Stimulated activated CD4-positive, alpha-beta T cell treated with anti-CD3 and anti-CD28 coated beads, Interleukin-12 subunit alpha, Interleukin-12 subunit beta, amount 100 ng/mL, for 48 hours (primary cell): ENCODE measurements around the gene FAP.

Experiments
- DNase-seq, 3 donors: peaks; one replicate each; pipeline ENCODE4 v3.0.0-alpha.2; 2020; ENCODE audit warnings: low read depth in 2 of 3, low spot score in 1 of 3

Gene FAP

DNA sequence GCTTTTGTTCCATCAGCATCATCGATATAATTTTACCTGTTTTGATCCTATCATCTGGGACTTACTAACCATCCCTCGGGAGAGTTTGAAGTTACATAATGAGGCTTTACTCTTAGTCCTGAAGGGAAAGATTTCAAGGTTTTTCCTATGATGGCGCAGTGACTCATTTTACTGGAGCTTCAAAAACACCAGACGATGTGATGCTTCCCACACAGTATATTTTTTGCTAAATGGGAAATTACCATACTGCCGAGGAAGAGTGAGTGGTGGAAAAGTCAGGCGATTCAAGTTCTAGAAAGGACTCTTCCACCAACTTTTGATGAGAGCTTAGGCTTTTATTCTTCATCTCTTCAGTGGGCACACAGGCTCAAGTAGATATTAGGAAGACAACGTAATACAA is 46.6 kb downstream of the FAP start:
- DNase-seq, result no peak

DNA sequence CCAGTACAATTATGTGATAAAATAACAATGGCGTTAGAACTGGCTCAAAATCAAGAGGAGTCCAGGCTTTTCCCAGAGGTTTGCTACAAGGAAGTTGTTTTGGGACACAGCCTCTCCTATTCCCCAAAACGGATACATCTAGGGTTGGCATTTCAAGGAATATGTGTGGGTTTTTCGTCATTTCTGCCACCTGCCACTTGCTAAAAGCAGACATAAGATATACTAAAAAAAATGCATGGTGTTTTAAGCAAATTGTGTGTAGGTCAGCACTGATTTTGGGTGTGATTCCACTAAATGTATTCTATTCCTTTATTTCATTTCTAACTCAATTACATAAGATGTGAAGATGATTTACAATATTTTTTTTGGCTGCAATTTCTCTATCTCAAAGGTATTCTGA is 54.8 kb downstream of the FAP start:
- no peak for DNase-seq

DNA sequence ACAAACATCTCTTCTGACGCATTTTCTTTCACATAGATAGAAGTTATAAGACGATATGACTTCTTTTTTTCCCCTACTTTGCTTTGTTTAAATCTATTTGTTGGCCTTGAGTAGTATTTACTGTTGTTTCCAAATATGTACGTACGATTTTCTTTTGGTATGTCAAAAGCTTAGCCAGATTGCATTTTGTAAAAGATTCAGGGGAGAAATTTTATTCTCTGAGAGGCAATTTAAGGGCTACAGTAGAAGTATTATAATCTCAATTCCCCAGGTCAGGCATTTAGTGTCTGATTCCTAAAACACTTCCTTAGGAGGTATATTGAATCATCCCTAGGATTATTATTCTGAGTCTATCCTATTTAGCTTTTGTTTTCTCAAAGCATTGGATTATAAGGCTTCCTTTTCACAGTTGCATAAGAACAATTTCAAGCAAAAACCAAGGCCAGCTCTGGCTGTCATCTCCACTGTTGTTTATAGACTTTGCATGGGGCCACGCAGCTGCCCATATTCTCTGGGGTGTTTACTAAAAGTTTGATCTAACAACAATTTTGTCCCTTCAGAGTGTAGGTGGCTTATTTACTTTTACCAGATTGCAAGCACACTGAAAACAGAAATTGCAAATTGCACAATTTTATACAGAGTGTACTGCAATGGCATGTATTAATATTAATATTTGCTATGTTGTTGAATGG is 57.6 kb downstream of the FAP start:
- DNase-seq, result no peak

DNA sequence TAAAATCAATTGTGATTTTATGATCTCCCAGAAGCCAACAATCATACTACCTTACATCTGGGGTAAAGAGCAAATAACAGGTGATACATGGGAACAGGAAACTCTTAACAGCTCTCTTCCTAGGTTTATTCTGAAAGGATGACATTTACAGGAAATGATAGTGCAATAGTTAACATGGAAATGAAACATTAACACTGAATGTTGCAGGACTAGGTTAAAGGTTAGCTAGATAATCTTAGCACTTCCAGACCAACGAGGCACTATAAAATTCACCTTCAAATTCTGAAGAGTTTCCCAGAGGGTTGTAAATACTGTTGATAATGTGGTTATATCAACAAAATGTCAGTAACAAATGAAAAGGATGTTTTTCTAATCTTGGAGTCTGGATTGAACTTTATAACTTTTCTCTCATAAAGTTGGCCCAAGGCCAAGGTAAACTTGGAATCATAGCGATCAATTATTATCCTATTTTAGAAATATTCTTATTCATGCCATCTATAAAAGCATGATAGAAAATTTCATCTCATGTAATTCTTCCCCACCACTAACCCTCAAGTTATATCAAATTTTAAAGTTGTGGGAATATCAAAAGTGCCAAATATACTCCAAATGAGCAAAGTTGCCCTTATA is 58.3 kb downstream of the FAP start:
- DNase-seq, result no peak

DNA sequence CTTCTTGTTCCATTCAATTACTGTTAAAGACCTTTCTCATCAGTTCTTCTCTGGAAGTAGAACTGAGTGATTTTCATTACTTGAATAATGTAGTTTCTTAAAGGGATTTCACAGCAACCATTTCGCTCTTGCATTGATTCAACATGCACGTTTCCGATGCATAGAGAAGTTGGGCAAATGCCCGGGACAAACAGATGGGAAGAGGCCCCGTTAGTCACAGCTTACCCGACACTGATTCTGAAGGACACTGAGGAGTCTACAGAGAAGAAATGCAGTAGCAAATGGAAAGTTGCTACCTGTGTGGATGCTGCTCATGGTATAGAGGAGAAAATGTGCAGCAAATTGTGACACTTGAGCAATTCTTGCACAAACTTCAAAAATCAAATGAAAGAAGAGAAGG is 58.9 kb downstream of the FAP start:
- DNase-seq, result no peak

DNA sequence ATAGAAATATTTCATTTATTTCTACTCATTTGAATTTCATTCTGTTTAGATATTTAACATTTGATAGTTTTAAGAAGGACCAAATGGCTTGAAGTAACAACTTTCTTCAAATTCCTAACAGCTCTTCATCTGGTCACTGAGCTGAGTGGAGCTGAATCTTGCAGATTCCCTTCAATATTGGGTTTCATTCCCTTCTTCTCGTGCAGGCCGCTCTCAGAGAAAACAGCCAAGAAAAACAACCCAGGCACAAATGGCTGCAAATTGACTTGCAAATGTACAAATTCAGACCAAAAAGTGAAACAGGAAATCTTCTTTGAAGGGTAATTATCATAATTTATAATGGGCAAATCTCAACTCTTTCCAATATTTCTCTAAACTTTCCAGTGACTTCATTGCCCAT is 60.9 kb downstream of the FAP start:
- no peak for DNase-seq

DNA sequence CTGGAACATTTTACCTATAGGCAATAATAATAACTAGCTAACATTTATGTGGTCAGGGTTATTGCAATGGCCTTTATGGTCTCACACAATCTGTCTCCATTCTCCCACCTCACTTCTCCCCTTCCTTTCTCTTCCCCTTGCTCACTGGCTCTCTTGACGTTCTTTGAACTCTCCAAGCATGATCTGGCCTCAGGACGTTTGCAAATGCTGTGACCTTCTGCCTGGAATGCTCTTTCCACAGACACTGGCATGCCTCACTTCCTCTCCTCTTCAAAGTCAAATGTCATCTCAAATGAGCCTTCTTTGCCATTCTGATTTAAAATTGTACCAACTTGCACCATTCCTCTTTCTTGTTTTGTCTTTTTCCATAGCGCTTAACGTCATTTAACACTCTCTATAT is 65.9 kb downstream of the FAP start:
- no peak for DNase-seq

DNA sequence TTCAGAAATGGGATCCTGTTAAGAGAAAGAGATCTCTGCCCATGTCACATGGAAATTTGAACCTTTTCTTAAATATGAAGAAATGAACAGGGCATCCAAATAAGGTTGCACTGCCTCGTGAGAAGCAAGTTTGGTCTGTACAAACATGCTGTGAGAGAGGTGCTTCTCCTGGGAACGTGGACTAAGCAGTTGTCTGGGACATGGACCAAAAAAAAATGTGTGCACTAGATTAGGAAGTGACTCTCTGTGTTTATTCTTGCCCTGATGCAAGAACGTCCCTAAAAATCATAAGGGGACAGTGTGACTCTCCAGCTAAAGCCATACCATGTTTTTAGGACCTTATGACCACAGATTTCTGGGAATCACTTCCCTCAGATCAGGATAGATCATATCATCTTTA is 67.5 kb downstream of the FAP start:
- DNase-seq, result no peak

DNA sequence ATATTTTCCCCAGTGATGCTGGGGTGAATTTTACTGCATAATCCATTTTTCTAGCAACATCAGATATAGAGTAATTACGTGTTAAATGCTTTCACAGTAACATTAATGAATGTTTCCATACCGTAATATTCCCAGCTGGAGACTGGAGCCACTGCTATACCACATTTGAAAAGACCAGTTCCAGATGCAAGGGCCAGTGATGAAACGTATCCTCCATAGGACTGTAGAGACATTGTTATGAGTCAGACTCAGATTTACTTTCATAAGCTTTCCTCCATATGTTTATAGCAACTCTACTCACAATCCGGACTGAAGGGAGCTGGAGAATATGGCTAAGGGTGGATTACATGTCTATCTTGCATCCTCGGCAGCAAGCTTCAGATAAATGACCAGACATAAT is 68.5 kb downstream of the FAP start:
- no peak for DNase-seq

DNA sequence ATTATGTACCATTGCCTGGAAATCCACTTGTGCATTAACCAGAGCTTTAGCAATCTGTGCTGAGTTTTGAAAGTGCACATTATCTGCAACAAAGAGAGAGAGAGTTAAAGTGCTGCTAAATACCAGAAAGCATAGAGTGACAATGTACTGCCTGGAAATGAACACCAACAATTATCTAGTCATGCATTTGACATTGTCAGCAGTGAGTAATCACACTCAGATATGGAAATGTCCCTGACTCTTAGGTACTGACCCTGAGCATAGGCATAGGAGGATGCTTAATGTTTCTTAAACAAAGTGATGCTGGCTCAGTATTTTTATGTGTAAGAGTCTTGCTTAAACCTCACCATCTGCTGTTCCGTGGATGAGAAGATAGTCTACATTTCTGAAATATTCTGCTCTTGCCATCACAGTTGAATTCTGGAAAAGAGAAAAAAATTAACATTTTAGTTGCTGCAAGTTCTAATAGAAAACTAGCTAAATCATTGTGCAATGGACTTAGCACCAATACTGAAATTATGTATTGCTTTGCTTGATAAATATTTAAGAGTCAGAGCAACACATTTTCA is 70.4 kb downstream of the FAP start:
- no peak for DNase-seq

DNA sequence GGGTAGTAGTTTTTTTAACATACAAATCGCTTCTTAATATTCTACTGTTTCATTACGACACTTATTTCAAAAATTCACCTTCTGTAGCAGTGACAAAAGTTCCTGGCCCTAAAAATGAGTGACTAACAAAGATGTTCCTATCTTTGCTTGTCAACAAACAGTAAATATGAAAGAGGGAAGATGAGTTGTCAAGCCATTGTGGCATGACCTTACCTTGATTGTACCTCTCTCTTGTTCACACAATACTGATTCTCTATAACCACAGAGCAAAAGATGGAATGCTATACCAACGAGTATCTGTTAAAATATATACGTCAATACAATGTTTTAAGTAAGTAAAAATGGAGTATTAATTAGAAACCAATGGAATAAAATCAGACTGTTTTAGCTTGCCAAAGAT is 76.5 kb downstream of the FAP start:
- DNase-seq, result no peak

DNA sequence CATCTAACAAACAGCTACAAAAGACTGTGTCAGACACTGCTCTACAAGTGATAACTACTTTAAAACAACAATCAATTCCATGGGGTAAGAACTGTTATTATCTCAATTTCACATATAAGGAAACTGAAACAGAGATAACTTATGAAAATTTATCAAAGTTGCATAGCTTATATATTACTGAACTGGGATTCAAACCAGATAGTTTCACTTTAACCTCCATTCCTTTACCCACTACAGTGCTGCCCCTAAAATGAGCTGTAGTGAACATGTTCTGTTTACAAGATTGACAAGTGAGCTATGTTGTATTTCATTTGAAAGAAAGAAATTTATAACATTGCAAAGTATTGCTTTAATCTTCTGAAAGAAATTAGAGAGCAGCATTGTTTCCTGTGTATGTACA is 77.1 kb downstream of the FAP start:
- DNase-seq, result no peak

DNA sequence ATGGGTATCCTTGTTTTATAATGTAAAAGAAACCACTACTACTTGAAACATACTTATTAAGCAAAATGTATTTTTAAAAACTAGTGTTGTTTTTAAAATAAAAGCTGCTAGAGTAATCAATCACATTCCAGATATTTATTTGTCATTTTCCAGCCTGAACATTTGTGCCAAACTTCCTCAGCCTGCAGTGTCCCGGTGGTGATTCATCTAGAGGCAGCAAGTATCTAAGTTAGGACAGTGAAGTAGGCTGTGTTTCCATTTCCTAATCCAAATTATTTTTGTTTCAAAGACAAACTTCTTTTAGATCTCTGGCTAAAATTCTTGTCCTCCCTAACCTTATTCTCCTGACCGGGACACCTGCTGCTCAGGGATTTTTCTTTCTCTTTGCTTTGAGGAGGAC is 78.4 kb downstream of the FAP start:
- DNase-seq, result no peak

DNA sequence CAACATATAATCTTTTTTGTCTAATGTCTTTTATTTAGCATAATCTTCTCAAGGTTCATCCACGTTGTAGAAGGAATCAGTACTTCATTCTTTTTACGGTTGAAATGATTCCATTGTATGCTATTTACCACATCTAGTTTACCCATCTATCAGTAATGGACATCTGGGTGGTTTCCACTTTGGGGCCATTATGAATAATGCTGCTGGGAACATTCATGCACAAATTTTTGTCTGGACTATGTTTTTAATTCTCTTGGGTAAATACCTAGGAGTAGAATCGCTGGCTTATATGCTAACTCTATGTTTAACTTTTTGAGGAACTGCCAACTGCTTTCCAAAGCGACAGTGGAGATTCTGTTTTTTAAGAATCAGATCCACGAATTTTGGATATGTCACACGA is 83.8 kb downstream of the FAP start:
- DNase-seq, result no peak

DNA sequence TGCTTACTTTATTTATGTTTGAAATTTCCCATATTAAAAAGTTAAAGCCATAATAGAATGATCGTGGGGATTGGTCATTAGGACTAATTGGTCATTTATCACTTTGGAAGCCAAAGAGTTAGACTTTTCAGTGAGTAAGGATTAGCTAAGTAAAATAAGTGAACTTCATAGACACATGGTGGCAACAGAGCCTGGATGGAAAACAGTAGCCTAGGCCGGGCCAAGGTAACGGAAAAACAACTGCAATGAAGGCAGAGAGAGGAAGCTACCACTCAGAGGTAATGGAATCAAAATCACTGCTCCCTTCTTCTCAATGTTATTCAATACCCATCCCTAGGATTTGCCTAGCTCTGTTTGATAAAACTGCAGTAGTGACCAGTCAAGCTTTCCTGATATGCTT is 87.1 kb downstream of the FAP start:
- no peak for DNase-seq

DNA sequence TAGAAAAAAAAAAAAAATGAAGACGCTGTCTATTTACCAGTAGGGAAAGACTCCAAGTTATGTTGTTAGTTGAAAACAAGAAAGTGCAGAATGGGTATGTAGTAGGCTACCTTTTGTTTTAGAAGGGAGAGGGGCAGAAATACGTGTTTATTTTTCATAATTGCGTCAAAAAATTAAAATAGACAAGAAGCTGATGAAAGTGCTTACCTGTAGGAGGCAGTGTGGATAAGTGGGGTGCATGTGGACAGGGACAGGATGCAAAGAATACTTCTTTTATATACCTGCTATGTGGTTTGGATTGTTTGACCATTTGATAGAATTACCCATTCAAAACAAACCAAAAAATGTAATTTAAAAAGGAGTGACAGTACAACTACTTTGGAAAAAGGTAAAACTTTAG is 88.2 kb downstream of the FAP start:
- no peak for DNase-seq

DNA sequence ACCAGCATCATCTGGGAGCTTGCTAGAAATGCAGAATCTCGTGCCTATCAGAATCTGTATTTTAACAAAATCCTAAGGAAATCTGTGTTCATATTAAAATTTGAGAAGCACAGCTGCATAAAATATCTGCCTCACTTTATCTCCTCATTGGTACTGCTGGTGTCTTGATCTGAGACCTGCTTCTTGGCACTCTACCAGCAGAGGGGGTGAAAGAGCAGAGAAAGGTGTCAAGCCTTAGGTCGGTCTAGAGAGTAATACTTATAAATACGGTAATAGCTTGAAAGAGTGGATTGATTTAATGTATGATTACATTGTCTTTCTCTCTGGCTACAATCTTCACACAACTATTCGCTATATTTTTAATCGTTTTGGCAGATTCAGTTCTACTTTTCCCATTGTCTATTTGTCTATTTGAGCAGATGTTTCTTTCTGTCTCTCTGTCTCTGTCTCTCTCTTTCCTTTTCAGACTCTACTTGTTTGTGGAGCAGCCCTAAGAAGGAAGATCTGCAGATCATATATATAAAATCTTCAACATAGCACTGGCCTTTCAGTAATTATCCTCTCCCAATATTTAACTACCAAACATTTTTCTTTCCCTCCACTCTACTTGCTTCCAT is 89.5 kb downstream of the FAP start:
- DNase-seq, result peak; percentile 27 to 71 (median 47)

DNA sequence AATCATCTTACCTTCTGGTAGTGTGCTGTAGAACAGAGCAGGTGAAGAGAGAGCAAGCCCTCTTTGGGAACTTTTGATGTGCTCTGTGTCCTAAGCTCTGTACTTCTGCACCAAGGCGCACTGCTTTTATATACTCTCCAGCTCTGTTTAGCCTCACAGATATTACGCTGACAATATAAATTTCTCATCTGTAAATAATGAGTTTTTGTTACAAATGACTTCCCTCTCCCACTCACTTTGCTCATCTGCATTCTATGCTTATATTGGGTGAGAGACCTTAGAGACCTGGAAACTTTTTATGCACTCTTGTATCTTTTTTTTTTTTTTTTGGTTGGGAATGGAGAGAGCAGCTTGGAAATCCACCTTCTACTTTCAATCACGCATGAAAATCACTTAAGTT is 91.1 kb downstream of the FAP start, which contains the start of gene GCG:
Gene GCG (minus strand): TSS at position 101 of the 400 bp plus-strand sequence. CDS start 3,069 bp downstream, outside the sequence.
- DNase-seq, result no peak

DNA sequence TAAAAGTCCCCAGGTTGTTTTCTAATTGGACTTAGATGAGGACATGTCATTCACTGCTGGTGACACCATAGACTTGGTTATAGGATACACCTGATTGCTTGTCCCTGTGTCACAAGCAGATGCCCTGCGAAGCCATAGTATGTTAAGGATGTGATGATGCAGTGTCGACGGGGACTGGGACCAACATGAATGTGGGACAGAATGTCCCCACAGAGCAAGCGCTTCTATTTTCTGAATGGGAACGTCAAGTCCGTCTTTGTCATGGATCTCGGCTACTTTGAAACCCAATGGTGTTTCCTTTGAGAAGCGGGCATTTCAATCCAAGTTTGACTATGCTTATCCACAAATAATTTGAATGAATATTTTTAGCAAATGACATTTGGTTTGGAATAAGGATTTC is 93.3 kb downstream of the FAP start:
- no peak for DNase-seq

DNA sequence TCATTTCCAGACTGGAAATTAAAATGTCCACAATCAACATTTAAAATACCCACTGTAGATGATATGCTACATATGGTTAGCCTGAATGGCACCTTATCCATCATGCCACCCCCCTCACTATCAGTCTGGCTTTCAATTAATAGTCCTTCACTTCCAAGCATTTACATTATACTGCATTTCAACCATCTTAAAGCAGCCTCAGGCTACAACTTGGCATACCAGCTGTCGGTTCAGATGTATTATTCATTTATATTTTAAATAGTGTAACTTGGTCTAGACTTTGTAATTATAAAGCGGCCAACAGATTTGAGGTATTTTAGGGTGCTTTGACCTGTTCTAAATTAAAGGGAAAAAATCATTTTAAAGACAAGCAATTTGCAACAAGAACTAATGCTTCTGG is 93.8 kb downstream of the FAP start:
- no peak for DNase-seq

DNA sequence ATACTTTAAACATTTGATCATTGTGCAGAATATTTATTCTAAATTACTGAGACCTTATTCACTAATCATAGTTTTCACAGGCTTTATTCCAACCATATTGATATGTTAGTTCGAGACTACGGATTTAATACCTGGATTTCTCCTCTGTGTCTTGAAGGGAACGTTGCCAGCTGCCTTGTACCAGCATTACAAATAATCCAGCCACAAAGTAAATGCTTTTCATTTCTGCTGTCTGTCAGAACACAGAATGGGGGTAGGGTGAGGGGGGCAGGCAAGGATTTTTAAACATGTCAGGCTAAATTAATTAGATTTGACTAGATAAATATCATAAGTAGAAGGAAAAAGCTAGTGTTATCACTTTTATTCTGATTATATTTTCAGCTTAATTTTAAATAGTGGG is 94.3 kb downstream of the FAP start:
- no peak for DNase-seq

DNA sequence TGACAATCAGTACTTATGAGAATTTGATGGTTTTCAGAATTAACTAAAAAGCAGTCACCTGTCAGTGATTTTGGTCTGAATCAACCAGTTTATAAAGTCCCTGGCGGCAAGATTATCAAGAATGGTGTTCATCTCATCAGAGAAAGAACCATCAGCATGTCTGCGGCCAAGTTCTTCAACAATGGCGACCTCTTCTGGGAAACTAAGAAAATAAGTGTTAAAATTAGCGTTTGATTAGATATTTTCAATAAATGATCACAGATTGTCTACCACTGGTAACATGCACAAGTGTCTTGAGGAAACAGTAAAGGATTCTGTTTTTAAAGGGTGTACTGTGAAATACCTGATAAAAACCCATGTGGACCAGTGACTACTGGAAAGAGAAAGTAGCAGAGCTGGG is 99.3 kb downstream of the FAP start:
- no peak for DNase-seq
